Colonic mucosa (tissue), 4 donors: Measurements from ENCODE around the gene HAUS3. TPM values are rescaled to one million over a fixed set of nuclear protein-coding genes. Genes with fewer than 3 reads are reported as not detected.

Source experiments
- DNase-seq: peaks from one replicate; pipeline ENCODE4 v3.0.0-alpha.2; 2020
- H3K27ac ChIP-seq: fragments of 200-600 bp; one replicate; pipeline ENCODE4 v1.8.0; 2021
- H3K27me3 ChIP-seq: fragments of 200-600 bp; one replicate; pipeline ENCODE4 v1.8.0; 2021
- H3K36me3 ChIP-seq: fragments of 200-600 bp; one replicate; pipeline ENCODE4 v1.8.0; 2021
- H3K4me1 ChIP-seq: fragments of 200-600 bp; one replicate; pipeline ENCODE4 v1.8.0; 2021; ENCODE audit warnings: mild to moderate bottlenecking
- H3K4me3 ChIP-seq: fragments of 200-600 bp; one replicate; pipeline ENCODE4 v1.8.0; 2021
- H3K9ac ChIP-seq, 2 donors: one replicate each; pipeline ENCODE4 v1.7.0; 2013; ENCODE audit warnings: control low read depth in 2 of 2, low read depth in 2 of 2, low read length in 2 of 2
- H3K9me3 ChIP-seq: fragments of 200-600 bp; one replicate; pipeline ENCODE4 v1.8.0; 2021
- CTCF ChIP-seq: fragments of 200-600 bp; IDR thresholded peaks from one replicate; pipeline ENCODE4 v1.8.0; 2022; ENCODE audit warnings: antibody characterized with exemption, mild to moderate bottlenecking
- intact Hi-C: fragments of 100-400 bp; cut with DNase I; formaldehyde crosslinking; loops from one replicate; pipeline ENCODE4 v1.14.1; 2022
- total RNA-seq, 2 donors: library from RNA; stranded (reverse); fragmentation: NEBNext Ultra II Directional in 1 of 2; extraction: Animal tissue kit (Norgen Biotek cat#: 25700) in 1 of 2; gene quantifications; one replicate each; pipeline ENCODE4 v1.2.1, GENCODE V29; 2021
- donor health status: healthy.
- donor health status: DM: no; HTN: no; CAD: no.
- donor health status: DM: no; HTN: no; CAD: no.

The HAUS3 gene
- total RNA-seq, 2 donors from 2014 or later: 9.1 to 13.0 TPM

- Histone ChIP-seq H3K4me1 (peaks cover 10% of the 10 kb centered on the region), H3K27me3 (no peaks in the 10 kb centered on the region), H3K9ac (no peak overlapping the region), H3K4me3 (no peak overlapping the region), H3K9me3 (no peaks in the 10 kb centered on the region), H3K27ac (no peak overlapping the region), H3K36me3 (no peaks in the 10 kb centered on the region)
- no peak for TF ChIP-seq CTCF
- no peak for DNase-seq
- intact Hi-C loops: no loop called here
Observed at GRCh38 chr4:2264481-2265041, 22.6 kb upstream of the HAUS3 start.

- no peak overlapping the region for H3K4me3 ChIP-seq
- H3K27ac ChIP-seq: no peak overlapping the region
- no peaks in the 10 kb centered on the region for H3K36me3 ChIP-seq
- H3K4me1 ChIP-seq: peaks cover 10% of the 10 kb centered on the region
- H3K9me3 ChIP-seq: no peaks in the 10 kb centered on the region
- TF ChIP-seq CTCF: no peak
- no peak for DNase-seq
- no peaks in the 10 kb centered on the region for H3K27me3 ChIP-seq
- intact Hi-C loops: no loop called here
- H3K9ac ChIP-seq: no peak overlapping the region
Observed at GRCh38 chr4:2263926-2264321, 22.0 kb upstream of the HAUS3 start.

GRCh38 chr4:2262944-2263250 is 21.0 kb upstream of the HAUS3 start:
- H3K9me3 ChIP-seq: no peaks in the 10 kb centered on the region
- intact Hi-C loops: no loop called here
- no peaks in the 10 kb centered on the region for H3K36me3 ChIP-seq
- no peak for DNase-seq
- no peaks in the 10 kb centered on the region for H3K27me3 ChIP-seq
- H3K4me1 ChIP-seq: peaks cover 10% of the 10 kb centered on the region
- H3K4me3 ChIP-seq: peak overlapping the region; percentile 70
- H3K27ac ChIP-seq: peak overlapping the region; percentile 85
- no peak for TF ChIP-seq CTCF
- H3K9ac ChIP-seq: peak overlapping the region; percentile 70 to 87

GRCh38 chr4:2262145-2262943 is 20.4 kb upstream of the HAUS3 start:
- H3K9me3 ChIP-seq: no peaks in the 10 kb centered on the region
- H3K27me3 ChIP-seq: no peaks in the 10 kb centered on the region
- H3K27ac ChIP-seq: peak overlapping the region; percentile 85
- no peaks in the 10 kb centered on the region for H3K36me3 ChIP-seq
- peak; percentile 98 for DNase-seq
- H3K9ac ChIP-seq: peak overlapping the region; percentile 70 to 87
- H3K4me1 ChIP-seq: peaks cover 10% of the 10 kb centered on the region
- intact Hi-C loops: no loop called here
- peak overlapping the region; percentile 70 for H3K4me3 ChIP-seq
- TF ChIP-seq CTCF: no peak

- TF ChIP-seq CTCF: no peak
- peaks cover 10% of the 10 kb centered on the region for H3K4me1 ChIP-seq
- H3K36me3 ChIP-seq: no peaks in the 10 kb centered on the region
- intact Hi-C loops: no loop called here
- peak within 1 kb of the TSS; percentile 100 for H3K4me3 ChIP-seq
- H3K27ac ChIP-seq: peak within 1 kb of the TSS; percentile 85
- no peaks in the 10 kb centered on the region for H3K9me3 ChIP-seq
- H3K27me3 ChIP-seq: no peaks in the 10 kb centered on the region
- peak within 1 kb of the TSS; percentile 77 to 87 for H3K9ac ChIP-seq
- no peak for DNase-seq
Observed at GRCh38 chr4:2261853-2262144, 19.9 kb upstream of the HAUS3 start, which contains the start of gene MXD4. TSS of gene MXD4 (minus strand) at chr4:2262109. CDS start at chr4:2261980, 129 bp downstream.
